Amniotic epithelial cell (primary cell): Measurements from ENCODE around the gene CD300LG.
"Not testable (repeated sequence)": the region's sequence is repeated elsewhere in the genome, so short reads cannot be mapped to it uniquely, and the experiment has no call there.

Experiments used
- DNase-seq: peaks from one replicate; pipeline ENCODE4 v3.0.0-alpha.2; 2010; ENCODE audit warnings: low read depth

Gene CD300LG

GRCh38 chr17:43825567-43825966, 21.4 kb upstream of the CD300LG start:
- DNase-seq: no peak

GRCh38 chr17:43826206-43826605, 20.8 kb upstream of the CD300LG start:
- DNase-seq: no peak

GRCh38 chr17:43827596-43827995, 19.4 kb upstream of the CD300LG start:
- DNase-seq: no peak

GRCh38 chr17:43829738-43830137, 17.2 kb upstream of the CD300LG start:
- DNase-seq: no peak

- DNase-seq: no peak
Observed at GRCh38 chr17:43830510-43831140, 16.4 kb upstream of the CD300LG start.

- DNase-seq: no peak
Observed at GRCh38 chr17:43831633-43832032, 15.3 kb upstream of the CD300LG start.

GRCh38 chr17:43832168-43832975, 14.6 kb upstream of the CD300LG start:
- DNase-seq: peak; percentile 69

GRCh38 chr17:43832976-43833829, 13.8 kb upstream of the CD300LG start, which contains the start of gene MPP3:
TSS of gene MPP3 (minus strand) at chr17:43833146. CDS start at chr17:43831906, 1,240 bp downstream.
- peak; percentile 62 for DNase-seq

GRCh38 chr17:43834106-43834505, 12.9 kb upstream of the CD300LG start:
- peak; percentile 51 for DNase-seq

GRCh38 chr17:43839670-43840108, 7.3 kb upstream of the CD300LG start:
- DNase-seq: no peak

- DNase-seq: peak; percentile 48
Observed at GRCh38 chr17:43840814-43841213, 6.2 kb upstream of the CD300LG start.

GRCh38 chr17:43841282-43841681, 5.7 kb upstream of the CD300LG start:
- peak; percentile 10 for DNase-seq

- not testable (repeated sequence) for DNase-seq
Observed at GRCh38 chr17:43842091-43842974, 4.6 kb upstream of the CD300LG start.

- DNase-seq: no peak
Observed at GRCh38 chr17:43842975-43843325, 4.0 kb upstream of the CD300LG start.

GRCh38 chr17:43844241-43844640, 2.7 kb upstream of the CD300LG start:
- no peak for DNase-seq

GRCh38 chr17:43845766-43846165, 1.2 kb upstream of the CD300LG start:
- peak; percentile 4 for DNase-seq

GRCh38 chr17:43846221-43846712, 709 bp upstream of the CD300LG start:
- peak; percentile 65 for DNase-seq

- DNase-seq: no peak
Observed at GRCh38 chr17:43848601-43849000, 1.6 kb downstream of the CD300LG start.

GRCh38 chr17:43849116-43849515, 2.1 kb downstream of the CD300LG start:
- no peak for DNase-seq

GRCh38 chr17:43852571-43852970, 5.6 kb downstream of the CD300LG start:
- no peak for DNase-seq

- DNase-seq: no peak
Observed at GRCh38 chr17:43853546-43853945, 6.6 kb downstream of the CD300LG start.
